ENCODE data around the gene TEAD3.

- TF ChIP-seq MXI1 (IDR thresholded peaks at IDR 0.05; ENCODE audit: borderline replicate concordance, low read depth, low read length) (no peak), MAZ (IDR thresholded peaks at IDR 0.05; ENCODE audit: borderline replicate concordance, low read depth, low read length) (no peak), RAD21 (IDR thresholded peaks at IDR 0.05; ENCODE audit: low read length) (no peak), USF2 (IDR thresholded peaks at IDR 0.05; ENCODE audit: low read depth, low read length) (no peak), POLR2A (IDR thresholded peaks at IDR 0.05; ENCODE audit: low read depth, low read length) (no peak), MAFK (IDR thresholded peaks at IDR 0.05; ENCODE audit: low read depth, low read length) (no peak), SMC3 (IDR thresholded peaks at IDR 0.05; ENCODE audit: low read depth, low read length) (no peak)
- TF ChIP-seq, protein P1, sequence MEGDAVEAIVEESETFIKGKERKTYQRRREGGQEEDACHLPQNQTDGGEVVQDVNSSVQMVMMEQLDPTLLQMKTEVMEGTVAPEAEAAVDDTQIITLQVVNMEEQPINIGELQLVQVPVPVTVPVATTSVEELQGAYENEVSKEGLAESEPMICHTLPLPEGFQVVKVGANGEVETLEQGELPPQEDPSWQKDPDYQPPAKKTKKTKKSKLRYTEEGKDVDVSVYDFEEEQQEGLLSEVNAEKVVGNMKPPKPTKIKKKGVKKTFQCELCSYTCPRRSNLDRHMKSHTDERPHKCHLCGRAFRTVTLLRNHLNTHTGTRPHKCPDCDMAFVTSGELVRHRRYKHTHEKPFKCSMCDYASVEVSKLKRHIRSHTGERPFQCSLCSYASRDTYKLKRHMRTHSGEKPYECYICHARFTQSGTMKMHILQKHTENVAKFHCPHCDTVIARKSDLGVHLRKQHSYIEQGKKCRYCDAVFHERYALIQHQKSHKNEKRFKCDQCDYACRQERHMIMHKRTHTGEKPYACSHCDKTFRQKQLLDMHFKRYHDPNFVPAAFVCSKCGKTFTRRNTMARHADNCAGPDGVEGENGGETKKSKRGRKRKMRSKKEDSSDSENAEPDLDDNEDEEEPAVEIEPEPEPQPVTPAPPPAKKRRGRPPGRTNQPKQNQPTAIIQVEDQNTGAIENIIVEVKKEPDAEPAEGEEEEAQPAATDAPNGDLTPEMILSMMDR (conservative IDR thresholded peaks at IDR 0.05; ENCODE audit: low read depth, low read length): no peak
Measured at GRCh38 chr6:35512740-35513139, 15.9 kb upstream of the TEAD3 start, which contains the start of gene TULP1.
